Activated naive CD4-positive, alpha-beta T cell treated with Interleukin-2 at 50 U/mL for 16 hours (primary cell): ENCODE measurements around the gene HECW1.
"Not testable (repeated sequence)": the region's sequence is repeated elsewhere in the genome, so short reads cannot be mapped to it uniquely, and the experiment has no call there.

Experiments
- DNase-seq: peaks from one replicate; pipeline ENCODE4 v3.0.0-alpha.2; 2020

HECW1 gene

GRCh38 chr7:43557831-43558495, 445.5 kb downstream of the HECW1 start:
- DNase-seq: no peak

- DNase-seq: no peak
Measured at GRCh38 chr7:43559171-43559945, 446.9 kb downstream of the HECW1 start.

GRCh38 chr7:43559946-43560335, 447.5 kb downstream of the HECW1 start:
- no peak for DNase-seq

DNA sequence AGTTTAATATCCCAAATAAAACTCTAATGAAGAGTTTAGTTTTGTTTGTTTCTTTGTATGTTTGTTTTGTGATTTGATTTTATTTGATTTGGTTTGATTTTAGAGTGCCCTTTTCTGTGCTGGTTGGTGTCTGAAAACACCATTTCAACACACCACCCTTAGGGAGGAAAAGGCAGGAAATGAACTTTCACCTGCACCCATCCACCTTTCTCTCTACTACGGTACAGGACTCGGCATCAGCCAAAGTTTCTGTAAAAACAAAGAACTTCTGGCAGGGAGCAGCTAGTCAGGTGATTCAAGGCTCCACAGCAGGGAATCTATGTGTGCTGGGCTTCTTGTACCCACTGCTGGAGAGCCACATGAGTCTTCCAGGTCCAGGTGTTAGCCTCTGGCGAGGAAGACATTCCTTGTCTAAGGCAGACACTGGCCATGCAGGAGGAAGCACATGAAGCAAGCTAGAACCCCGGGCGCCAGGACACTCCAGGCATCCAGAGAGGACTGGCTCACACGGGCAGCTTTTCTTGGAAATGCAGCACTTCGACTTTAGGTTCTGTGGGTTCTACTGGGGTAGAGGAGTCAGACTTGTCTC, 448.4 kb downstream of the HECW1 start:
- no peak for DNase-seq

GRCh38 chr7:43562383-43562782, 449.9 kb downstream of the HECW1 start:
- no peak for DNase-seq

DNA sequence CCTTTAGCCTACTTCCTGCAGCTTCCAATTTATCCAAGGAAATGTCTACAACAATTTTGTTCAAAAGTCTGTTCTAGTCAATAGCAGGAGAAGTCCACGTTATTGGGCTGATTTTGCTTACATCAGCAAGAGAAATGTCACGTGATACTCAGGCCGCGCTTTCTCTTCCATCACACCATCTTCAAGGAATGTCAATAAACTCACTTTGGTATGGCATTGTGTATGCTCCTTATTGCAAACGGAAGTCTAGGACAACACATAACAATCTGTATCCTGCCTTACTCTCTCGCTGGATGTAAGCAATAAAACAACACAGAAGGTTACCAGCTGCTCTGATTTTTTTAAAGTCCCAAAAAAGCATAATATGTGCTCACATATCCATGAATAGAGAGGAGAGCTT, 453.3 kb downstream of the HECW1 start:
- no peak for DNase-seq

DNA sequence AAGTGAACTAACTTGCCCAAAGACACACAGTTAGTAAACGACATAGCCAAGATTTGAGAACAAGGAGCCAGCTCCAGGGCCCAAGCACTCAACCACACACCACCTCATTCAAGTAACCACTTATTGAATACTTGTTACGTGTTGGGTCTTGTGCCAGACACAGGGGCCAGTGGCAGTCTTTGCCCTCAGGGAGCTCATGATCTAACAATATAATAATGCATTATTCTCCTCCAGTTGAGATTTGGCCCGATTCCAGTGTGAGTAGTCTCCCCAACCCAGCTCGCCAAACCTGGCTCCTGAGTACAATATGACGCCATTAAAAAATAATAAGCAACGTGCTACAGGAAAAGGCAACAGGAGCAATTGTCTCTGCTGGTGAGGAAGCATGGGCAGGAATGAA, 456.1 kb downstream of the HECW1 start:
- DNase-seq: no peak

- no peak for DNase-seq
Measured at GRCh38 chr7:43569424-43569823, 457.0 kb downstream of the HECW1 start.

DNA sequence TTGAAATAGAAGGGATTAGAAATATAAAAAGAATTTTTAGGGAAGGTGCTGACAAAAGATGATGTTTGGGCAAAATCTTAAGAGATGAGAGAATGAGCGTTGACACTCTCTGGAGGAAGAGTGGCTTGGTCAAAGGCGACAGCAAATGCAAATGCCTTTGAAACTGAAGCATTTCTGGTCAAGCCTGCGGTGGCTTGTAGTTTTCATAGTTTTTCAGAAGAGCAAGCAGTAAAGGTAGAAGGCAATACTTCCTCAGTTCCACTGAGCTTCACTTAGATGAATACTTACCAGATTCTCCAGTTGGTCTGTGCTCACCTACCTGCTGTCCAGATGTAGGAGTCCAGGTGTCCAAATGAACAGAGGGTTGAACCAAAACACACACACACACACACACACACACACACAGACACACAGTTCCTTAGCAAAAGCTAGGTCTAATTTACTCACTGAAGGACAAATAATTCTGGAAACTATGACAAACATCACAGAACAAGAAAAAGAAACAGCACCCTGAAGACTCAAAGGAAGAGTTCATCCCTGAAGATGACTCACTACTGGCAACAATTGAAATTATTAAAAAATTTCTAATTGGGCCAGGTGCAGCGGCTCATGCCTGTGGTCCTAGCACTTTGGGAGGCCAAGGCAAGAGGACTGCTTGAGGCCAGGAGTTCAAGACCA, 458.4 kb downstream of the HECW1 start:
- no peak for DNase-seq

DNA sequence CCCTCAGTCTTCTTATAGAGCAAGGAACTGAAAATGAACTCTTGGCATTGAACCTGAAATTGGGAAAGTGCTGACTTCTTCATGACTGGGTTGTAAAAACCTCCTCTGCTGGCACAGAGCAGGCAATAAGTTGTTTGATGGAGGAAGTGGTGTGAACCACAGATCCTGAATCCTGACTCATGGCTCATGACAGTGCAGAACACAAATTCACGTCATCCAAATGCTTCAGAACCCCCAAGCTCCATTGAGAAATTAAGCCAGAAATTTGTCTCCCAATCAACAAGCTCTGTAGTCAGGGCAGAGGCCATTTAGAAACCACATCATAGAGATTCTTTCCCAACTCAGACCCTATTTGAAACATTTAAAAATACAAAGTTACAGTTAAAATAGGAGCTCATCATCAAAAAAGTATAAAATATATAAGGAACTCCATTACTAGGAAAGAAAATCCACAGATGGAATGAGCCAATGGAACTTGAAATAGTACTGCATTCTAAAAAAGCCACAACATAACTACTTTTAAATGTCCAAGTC, 460.1 kb downstream of the HECW1 start:
- peak; percentile 34 for DNase-seq

- DNase-seq: not testable (repeated sequence)
Measured at GRCh38 chr7:43573832-43574231, 461.4 kb downstream of the HECW1 start.

GRCh38 chr7:43575506-43575905, 463.1 kb downstream of the HECW1 start:
- no peak for DNase-seq

- no peak for DNase-seq
Measured at GRCh38 chr7:43576241-43576640, 463.8 kb downstream of the HECW1 start.

GRCh38 chr7:43577485-43577951, 465.1 kb downstream of the HECW1 start:
- DNase-seq: no peak

- peak; percentile 94 for DNase-seq
Measured at GRCh38 chr7:43582503-43583423, 470.3 kb downstream of the HECW1 start, which contains the start of gene STK17A. Gene STK17A, plus strand, starts transcription at chr7:43583108. Its CDS starts 136 bp downstream, at chr7:43583244.

DNA sequence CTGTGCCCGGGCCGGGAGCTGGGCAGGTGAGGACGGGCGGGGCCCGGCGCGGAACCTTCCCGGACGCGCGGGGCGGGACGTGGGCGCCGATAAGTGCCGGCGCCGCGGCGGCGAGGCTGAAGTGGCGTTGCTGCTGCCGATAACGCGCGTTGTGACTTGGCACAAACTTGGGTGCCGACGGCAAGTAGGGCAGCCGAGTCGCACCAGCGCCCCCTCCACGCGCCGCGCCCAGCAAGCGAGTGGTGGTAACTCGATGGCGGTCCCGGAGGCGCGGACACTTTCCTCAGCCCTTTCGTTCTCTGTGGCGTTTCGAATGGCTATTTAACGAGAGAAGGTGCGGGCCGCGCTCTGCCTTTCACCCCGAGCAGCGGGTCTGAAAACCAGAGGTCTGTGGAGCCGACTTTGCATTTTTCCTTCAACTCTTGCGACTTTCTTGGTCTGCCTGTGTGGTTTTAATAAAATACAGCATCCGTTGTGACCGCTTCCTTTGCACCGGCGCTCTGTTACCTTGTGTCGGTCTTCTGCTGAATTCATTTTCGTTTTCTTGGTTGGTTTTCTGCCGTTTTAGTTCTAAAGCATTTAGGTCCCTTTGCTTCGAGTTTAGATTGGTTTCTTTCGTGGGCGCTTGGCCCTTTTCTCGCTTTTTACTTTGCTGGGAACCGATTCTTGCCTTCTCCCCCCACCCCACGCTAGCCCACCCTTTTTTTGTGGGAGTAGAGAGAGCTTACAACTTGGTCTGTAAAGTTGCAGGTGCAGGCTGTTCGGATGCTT, 471.2 kb downstream of the HECW1 start:
- peak; percentile 68 for DNase-seq

- DNase-seq: peak; percentile 34
Measured at GRCh38 chr7:43584195-43584586, 471.7 kb downstream of the HECW1 start.

GRCh38 chr7:43584733-43585132, 472.3 kb downstream of the HECW1 start:
- not testable (repeated sequence) for DNase-seq

DNA sequence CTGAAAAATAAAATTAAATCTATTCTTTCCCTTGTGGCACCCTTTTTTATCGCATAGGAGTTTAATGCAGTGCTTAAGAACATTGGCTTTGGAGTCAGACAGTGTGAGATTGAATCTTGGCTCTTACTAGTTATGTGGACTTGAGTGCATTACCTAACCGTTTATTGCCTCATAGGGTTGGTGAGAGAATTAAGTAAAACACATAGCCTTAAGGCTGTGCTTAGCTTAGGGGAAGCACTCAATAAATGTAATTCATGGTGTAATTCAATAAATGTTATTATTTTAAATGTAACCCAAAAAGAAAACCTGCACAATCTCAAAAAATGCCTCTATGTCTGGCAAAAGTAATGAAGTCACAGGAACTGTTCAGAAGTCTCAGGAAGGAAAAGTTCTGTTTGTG, 473.1 kb downstream of the HECW1 start:
- DNase-seq: no peak

DNA sequence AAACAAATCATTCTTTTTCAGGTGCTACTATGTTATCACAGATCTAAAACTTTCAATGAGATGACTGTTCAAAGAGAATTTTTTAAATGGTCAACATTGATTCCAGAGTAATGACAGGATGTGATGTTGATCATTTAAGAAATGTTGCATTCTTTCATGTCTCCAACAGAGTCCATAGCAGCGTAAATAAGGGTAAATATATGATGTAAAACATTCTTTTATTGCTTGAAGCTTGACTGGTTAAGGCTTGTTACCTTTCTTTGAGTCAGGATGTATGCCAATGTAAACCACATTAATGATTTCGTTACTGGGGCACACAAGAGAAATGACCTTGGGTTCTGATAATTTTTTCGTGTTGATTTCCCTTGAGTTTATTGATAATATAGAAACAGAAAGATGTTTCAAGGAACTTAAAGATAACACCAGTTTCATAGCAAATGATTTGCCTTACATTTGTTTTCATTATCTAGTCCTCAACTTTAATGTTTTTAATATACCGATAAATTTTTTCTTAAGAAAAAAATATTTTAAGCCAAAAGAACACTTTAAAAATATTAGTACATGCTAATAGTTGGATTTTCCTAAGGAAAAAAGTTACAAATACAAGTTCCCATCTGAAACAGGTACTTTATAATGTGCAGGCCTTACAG, 473.9 kb downstream of the HECW1 start:
- DNase-seq: no peak
